Thoracic aorta (tissue), 2 donors: ENCODE data around the gene TRPM4. TPM values are rescaled to one million over a fixed set of nuclear protein-coding genes. Genes with fewer than 3 reads are reported as not detected.
"Not testable (repeated sequence)": the region's sequence is repeated elsewhere in the genome, so short reads cannot be mapped to it uniquely, and the experiment has no call there.

Source experiments
- ATAC-seq: fragments of 150-250 bp; one replicate; pipeline ENCODE4 v1.8.0; 2017; ENCODE audit warnings: low read depth; ENCODE audit not compliant: insufficient number of reproducible peaks, low FRiP score
- DNase-seq: peaks from one replicate; pipeline ENCODE4 v3.0.0-alpha.2; 2020; ENCODE audit warnings: low spot score
- H3K27ac ChIP-seq, 2 donors: fragments of 200-600 bp; sonication (generic); 1 replicate in 1 of 2; 2 replicates in 1 of 2; pipeline ENCODE4 v1.5.1; 2016; ENCODE audit warnings: mild to moderate bottlenecking in 2 of 2, moderate library complexity in 2 of 2
- H3K27me3 ChIP-seq: fragments of 200-600 bp; sonication (generic); replicated peaks from 2 replicates; pipeline ENCODE4 v1.6.0; 2016; ENCODE audit warnings: mild to moderate bottlenecking; ENCODE audit not compliant: insufficient read depth
- H3K36me3 ChIP-seq: fragments of 200-600 bp; sonication (generic); one replicate; pipeline ENCODE4 v1.5.1; 2016
- H3K4me1 ChIP-seq, 2 donors: fragments of 200-600 bp; sonication (generic); 1 replicate in 1 of 2; 2 replicates in 1 of 2; pipeline versions ENCODE4 v1.5.1 to v1.6.0; 2016; ENCODE audit warnings: low read depth in 2 of 2, mild to moderate bottlenecking in 1 of 2; ENCODE audit not compliant: control insufficient read depth in 1 of 2
- H3K4me3 ChIP-seq: fragments of 200-600 bp; sonication (generic); 2 replicates; pipeline ENCODE4 v1.5.1; 2016; ENCODE audit warnings: mild to moderate bottlenecking
- H3K9me3 ChIP-seq: fragments of 200-600 bp; sonication (generic); 2 replicates; pipeline ENCODE4 v1.5.1; 2016
- total RNA-seq, 2 donors: library from RNA; depleted of rRNA; stranded (reverse); fragments of >200 nt; gene quantifications; one replicate each; pipeline versions ENCODE4 v1.1.0 to v1.2.3, GENCODE V29; 2016
- TF ChIP-seq, protein P1 (sequence below): fragments of 200-600 bp; sonication (generic); IDR thresholded peaks from one replicate; pipeline ENCODE4 v1.5.1; 2019; ENCODE audit warnings: antibody characterized with exemption

Gene TRPM4
- total RNA-seq, 2 donors from 2014 or later = 48.3 to 65.9 TPM

DNA sequence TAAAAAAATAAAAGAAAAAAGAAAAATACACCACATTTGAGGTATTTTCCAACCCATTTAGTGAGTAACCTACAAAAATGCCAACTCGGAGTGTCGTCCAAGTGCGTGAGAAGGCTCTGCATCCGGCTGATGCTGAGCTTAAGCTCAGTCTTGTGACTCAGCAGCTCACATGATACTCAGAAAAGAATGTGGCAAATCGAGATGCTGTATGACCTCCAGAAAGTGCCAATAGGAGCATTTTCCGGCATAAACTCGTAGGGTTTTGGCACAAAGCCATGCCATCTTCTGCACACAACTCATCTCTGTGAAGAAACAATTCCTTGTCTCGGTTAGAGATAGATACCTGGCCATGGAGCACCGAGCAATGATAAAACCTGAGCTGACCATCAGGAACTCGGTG lies 58.5 kb downstream of the TRPM4 start:
- TF ChIP-seq, protein P1, sequence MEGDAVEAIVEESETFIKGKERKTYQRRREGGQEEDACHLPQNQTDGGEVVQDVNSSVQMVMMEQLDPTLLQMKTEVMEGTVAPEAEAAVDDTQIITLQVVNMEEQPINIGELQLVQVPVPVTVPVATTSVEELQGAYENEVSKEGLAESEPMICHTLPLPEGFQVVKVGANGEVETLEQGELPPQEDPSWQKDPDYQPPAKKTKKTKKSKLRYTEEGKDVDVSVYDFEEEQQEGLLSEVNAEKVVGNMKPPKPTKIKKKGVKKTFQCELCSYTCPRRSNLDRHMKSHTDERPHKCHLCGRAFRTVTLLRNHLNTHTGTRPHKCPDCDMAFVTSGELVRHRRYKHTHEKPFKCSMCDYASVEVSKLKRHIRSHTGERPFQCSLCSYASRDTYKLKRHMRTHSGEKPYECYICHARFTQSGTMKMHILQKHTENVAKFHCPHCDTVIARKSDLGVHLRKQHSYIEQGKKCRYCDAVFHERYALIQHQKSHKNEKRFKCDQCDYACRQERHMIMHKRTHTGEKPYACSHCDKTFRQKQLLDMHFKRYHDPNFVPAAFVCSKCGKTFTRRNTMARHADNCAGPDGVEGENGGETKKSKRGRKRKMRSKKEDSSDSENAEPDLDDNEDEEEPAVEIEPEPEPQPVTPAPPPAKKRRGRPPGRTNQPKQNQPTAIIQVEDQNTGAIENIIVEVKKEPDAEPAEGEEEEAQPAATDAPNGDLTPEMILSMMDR = no peak
- H3K27me3 ChIP-seq = no peaks in the 10 kb centered on the region
- H3K4me1 ChIP-seq = no peaks in the 10 kb centered on the region
- no peak overlapping the region for H3K4me3 ChIP-seq
- no peak for ATAC-seq
- H3K27ac ChIP-seq = no peak overlapping the region
- no peak for DNase-seq
- H3K9me3 ChIP-seq = no peaks in the 10 kb centered on the region
- H3K36me3 ChIP-seq = peaks cover 11% of the 10 kb centered on the region

- no peak for DNase-seq
Measured at GRCh38 chr19:49217382-49217781, 59.8 kb downstream of the TRPM4 start.

DNA sequence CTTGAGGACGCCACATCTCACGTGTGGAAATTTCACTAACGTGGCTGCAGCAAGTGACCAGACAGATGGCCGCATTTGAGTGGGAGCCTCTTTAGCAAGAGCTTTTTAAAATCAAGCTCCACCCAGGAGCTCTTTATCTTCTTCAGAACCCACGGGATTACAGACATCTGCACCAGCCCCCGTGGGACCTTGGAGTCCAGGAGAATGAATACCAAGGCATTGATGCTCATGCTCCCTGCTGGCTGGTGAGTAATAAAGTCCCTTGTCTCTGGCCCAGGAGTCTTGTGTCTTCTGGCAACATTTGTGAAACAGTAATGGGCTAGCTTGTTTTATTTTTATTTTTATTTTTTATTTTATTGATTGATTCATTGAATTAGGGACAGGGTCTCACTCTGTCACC lies 64.4 kb downstream of the TRPM4 start:
- Histone ChIP-seq H3K9me3 (no peaks in the 10 kb centered on the region), H3K4me3 (no peak overlapping the region), H3K36me3 (no peaks in the 10 kb centered on the region), H3K27me3 (no peaks in the 10 kb centered on the region), H3K27ac (no peak overlapping the region), H3K4me1 (no peaks in the 10 kb centered on the region)
- TF ChIP-seq, protein P1 = no peak
- DNase-seq = no peak
- no peak for ATAC-seq

More at GRCh38 chr19:49217382-49217781, 59.8 kb downstream of the TRPM4 start:
- no peaks in the 10 kb centered on the region for H3K27me3 ChIP-seq
- TF ChIP-seq, protein P1 = no peak
- H3K4me1 ChIP-seq = no peaks in the 10 kb centered on the region
- no peaks in the 10 kb centered on the region for H3K9me3 ChIP-seq
- no peak overlapping the region for H3K27ac ChIP-seq
- H3K4me3 ChIP-seq = no peak overlapping the region
- H3K36me3 ChIP-seq = no peaks in the 10 kb centered on the region
- ATAC-seq = no peak

DNA sequence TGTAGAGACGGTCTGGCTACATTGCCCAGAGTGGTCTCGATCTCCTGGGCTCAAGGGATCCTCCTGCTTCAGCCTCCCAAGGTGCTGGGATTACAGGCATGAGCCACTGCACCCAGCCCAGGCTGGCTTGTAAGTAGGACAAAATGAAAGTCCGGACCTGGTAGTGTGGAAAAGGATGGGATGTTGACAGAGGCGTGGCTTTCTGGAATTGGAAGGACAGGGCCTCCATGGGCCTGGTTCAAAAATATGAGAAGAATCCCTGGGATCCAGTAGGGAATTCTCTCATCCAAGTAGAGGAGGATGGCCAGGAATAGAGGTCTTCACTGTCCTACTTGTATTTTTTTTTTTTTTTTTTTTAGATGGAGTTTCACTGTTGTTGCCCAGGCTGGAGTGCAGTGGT lies 64.9 kb downstream of the TRPM4 start:
- H3K36me3 ChIP-seq = no peaks in the 10 kb centered on the region
- no peak for DNase-seq
- no peaks in the 10 kb centered on the region for H3K27me3 ChIP-seq
- H3K27ac ChIP-seq = no peak overlapping the region
- TF ChIP-seq, protein P1 = no peak
- ATAC-seq = no peak
- no peak overlapping the region for H3K4me3 ChIP-seq
- H3K9me3 ChIP-seq = no peaks in the 10 kb centered on the region
- no peaks in the 10 kb centered on the region for H3K4me1 ChIP-seq

DNA sequence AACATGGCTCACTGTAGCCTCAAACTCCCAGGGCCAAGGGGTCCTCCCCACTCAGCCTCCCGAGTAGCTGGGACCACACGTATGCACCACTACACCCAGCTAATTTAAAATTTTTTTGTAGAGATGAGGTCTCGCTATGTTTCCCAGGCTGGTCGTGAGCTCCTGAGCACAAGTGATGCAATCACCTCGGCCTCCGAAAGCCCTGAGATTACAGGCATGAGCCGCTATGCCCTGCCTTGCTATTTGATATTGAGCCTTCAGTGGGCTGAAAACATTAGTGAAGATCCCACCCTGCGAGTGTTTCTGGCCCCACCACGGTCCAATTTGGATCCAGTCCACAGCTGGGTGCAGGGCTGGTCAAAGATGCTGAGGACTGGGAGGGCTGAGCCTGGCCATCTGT lies 65.9 kb downstream of the TRPM4 start:
- no peaks in the 10 kb centered on the region for H3K9me3 ChIP-seq
- no peak overlapping the region for H3K4me3 ChIP-seq
- H3K36me3 ChIP-seq = no peaks in the 10 kb centered on the region
- TF ChIP-seq, protein P1 = no peak
- H3K27ac ChIP-seq = no peak overlapping the region
- no peak for ATAC-seq
- DNase-seq = no peak
- H3K4me1 ChIP-seq = no peaks in the 10 kb centered on the region
- H3K27me3 ChIP-seq = no peaks in the 10 kb centered on the region

- H3K4me1 ChIP-seq, H3K4me3 ChIP-seq, H3K9me3 ChIP-seq, ATAC-seq, DNase-seq, H3K27me3 ChIP-seq, H3K27ac ChIP-seq, H3K36me3 ChIP-seq: not testable (repeated sequence)
Measured at GRCh38 chr19:49224441-49224840, 66.8 kb downstream of the TRPM4 start.
